Spinal cord (tissue), 10 donors: Measurements from ENCODE around the gene LAMC1. TPM values are rescaled to one million over a fixed set of nuclear protein-coding genes. Genes with fewer than 3 reads are reported as not detected.

Experiments used
- DNase-seq, 6 donors: peaks; one replicate each; pipeline versions ENCODE4 v3.0.0 to v3.0.0-alpha.2; 2013 to 2015; ENCODE audit warnings: low spot score in 6 of 6, low read depth in 4 of 6
- H3K27ac ChIP-seq: one replicate; pipeline ENCODE4 v1.5.1; 2013; ENCODE audit warnings: low read depth, low read length, control low read depth
- H3K27me3 ChIP-seq: one replicate; pipeline ENCODE4 v1.6.1; 2013; ENCODE audit warnings: low read length; ENCODE audit not compliant: control insufficient read depth, insufficient read depth
- H3K36me3 ChIP-seq: one replicate; pipeline ENCODE4 v1.6.1; 2013; ENCODE audit warnings: low read length; ENCODE audit not compliant: control insufficient read depth, insufficient read depth
- H3K4me1 ChIP-seq: one replicate; pipeline ENCODE4 v1.6.1; 2013; ENCODE audit warnings: low read length; ENCODE audit not compliant: control insufficient read depth, insufficient read depth
- H3K4me3 ChIP-seq: one replicate; pipeline ENCODE4 v1.5.1; 2013; ENCODE audit warnings: low read depth, low read length, control low read depth
- H3K9me3 ChIP-seq: one replicate; pipeline ENCODE4 v1.6.1; 2013; ENCODE audit warnings: low read length; ENCODE audit not compliant: control insufficient read depth, insufficient read depth
- WGBS: methylation state at CpG from one replicate; pipeline ENCODE4 v1.1.5; 2013; ENCODE audit warnings: missing lambda C conversion rate; ENCODE audit not compliant: insufficient coverage; 5-methylcytosine and 5-hydroxymethylcytosine counted together
- polyA plus RNA-seq, 2 donors: library from polyadenylated mRNA; unstranded; fragments of 120-200 nt; gene quantifications; one replicate each; pipeline ENCODE4 v1.2.1, GENCODE V29; 2013; ENCODE audit not compliant: insufficient read length in 2 of 2
- total RNA-seq, 2 donors: library from RNA; depleted of rRNA in 1 of 2; stranded (reverse); fragments of 120-200 nt in 1 of 2; fragments of >200 nt in 1 of 2; gene quantifications; one replicate each; pipeline versions ENCODE4 v1.2.3 to v1.2.4, GENCODE V29; 2013 to 2014
- donor health status: healthy.

LAMC1 gene
- total and polyA plus RNA-seq, 4 donors: 47.5 to 174 (median 120) TPM

GRCh38 chr1:183164963-183165362 is 141.7 kb downstream of the LAMC1 start:
- no peak overlapping the region for H3K4me3 ChIP-seq
- H3K4me1 ChIP-seq: no peaks in the 10 kb centered on the region
- no peaks in the 10 kb centered on the region for H3K36me3 ChIP-seq
- no peaks in the 10 kb centered on the region for H3K27me3 ChIP-seq
- no peak overlapping the region for H3K27ac ChIP-seq
- 100% methylated on average over 1 of the region's 4 CpGs for WGBS
- no peaks in the 10 kb centered on the region for H3K9me3 ChIP-seq
- DNase-seq: no peak

- 93% methylated on average over 2 of the region's 2 CpGs for WGBS
- DNase-seq: no peak
These were observed 142.2 kb downstream of the LAMC1 start for GRCh38 chr1:183165456-183165855.

DNA sequence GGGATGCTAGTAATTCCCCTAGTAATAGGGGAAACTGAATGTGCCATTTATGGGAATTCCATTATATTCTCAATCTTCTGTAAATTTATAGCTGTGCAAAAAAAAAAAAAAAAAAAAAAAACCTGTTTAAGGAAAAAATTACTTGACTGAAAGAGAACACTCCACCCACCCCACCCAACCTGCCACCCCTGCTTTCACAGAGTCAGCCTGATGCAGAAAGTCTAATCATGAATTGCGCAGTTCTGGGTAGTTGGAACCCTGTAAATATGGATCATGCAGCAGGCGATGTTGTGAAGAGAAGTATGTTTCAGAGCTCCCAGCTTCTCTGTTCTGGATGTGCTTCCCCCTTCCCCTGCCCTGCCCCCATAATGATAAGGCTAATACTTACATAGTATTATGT is 143.2 kb downstream of the LAMC1 start:
- Histone ChIP-seq H3K27ac (no peak overlapping the region), H3K36me3 (no peaks in the 10 kb centered on the region), H3K9me3 (no peaks in the 10 kb centered on the region), H3K4me3 (no peak overlapping the region), H3K4me1 (no peaks in the 10 kb centered on the region), H3K27me3 (no peaks in the 10 kb centered on the region)
- no CpG with 5 or more reads among the region's 2 CpGs for WGBS
- DNase-seq: no peak

More at GRCh38 chr1:183165456-183165855, 142.2 kb downstream of the LAMC1 start:
- Histone ChIP-seq H3K4me3 (no peak overlapping the region), H3K27me3 (no peaks in the 10 kb centered on the region), H3K36me3 (no peaks in the 10 kb centered on the region), H3K9me3 (no peaks in the 10 kb centered on the region), H3K27ac (no peak overlapping the region), H3K4me1 (no peaks in the 10 kb centered on the region)

DNA sequence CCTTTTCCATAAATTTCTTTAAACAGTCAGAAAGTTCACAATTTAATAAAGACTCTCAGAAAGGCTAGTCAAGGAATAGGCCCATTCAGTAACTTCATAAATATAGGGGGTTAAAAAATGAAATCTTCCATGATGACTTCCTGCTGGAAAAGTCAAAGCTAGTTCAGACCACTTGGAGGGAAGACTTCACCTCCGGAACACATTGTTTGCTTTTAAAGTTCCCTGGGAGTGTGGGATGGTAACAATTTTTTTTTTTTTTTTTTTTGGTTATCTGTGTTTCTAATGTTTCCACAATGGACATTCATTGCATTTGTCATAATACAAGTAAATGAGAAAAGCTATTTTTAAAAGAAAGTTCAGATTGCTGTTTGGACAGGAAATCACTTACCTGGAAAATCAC is 144.5 kb downstream of the LAMC1 start:
- no peak for DNase-seq
- H3K9me3 ChIP-seq: no peaks in the 10 kb centered on the region
- no peaks in the 10 kb centered on the region for H3K4me1 ChIP-seq
- H3K27ac ChIP-seq: no peak overlapping the region
- WGBS: no CpG with 5 or more reads among the region's 1 CpG
- H3K27me3 ChIP-seq: no peaks in the 10 kb centered on the region
- no peak overlapping the region for H3K4me3 ChIP-seq
- H3K36me3 ChIP-seq: no peaks in the 10 kb centered on the region

- H3K27me3 ChIP-seq: no peaks in the 10 kb centered on the region
- H3K4me3 ChIP-seq: no peak overlapping the region
- H3K36me3 ChIP-seq: no peaks in the 10 kb centered on the region
- H3K27ac ChIP-seq: no peak overlapping the region
- 83% methylated on average over 2 of the region's 3 CpGs for WGBS
- DNase-seq: no peak
- H3K4me1 ChIP-seq: no peaks in the 10 kb centered on the region
- H3K9me3 ChIP-seq: no peaks in the 10 kb centered on the region
These were observed 145.1 kb downstream of the LAMC1 start for GRCh38 chr1:183168308-183168707.

DNA sequence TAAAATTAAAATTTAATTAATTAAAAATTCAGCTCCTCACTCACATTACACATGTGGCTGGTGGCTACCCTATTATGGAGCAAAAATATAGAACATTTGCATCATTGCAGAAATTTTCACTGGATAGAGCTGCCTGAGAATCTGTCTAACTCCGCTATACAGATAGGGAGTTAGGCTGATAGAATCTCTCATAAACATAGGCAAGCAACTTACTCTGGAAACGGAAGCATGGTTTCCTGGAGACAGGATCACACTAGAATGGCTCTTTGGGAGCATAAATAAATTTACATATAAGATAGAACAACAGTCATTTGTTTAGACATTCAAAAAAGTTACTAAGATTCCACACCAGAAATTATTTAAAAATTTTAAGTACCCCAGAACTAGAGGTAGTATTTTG is 150.6 kb downstream of the LAMC1 start:
- WGBS: no CpG with 5 or more reads among the region's 2 CpGs
- no peak overlapping the region for H3K27ac ChIP-seq
- no peak for DNase-seq
- no peaks in the 10 kb centered on the region for H3K9me3 ChIP-seq
- no peaks in the 10 kb centered on the region for H3K4me1 ChIP-seq
- H3K36me3 ChIP-seq: no peaks in the 10 kb centered on the region
- H3K4me3 ChIP-seq: no peak overlapping the region
- H3K27me3 ChIP-seq: no peaks in the 10 kb centered on the region

DNA sequence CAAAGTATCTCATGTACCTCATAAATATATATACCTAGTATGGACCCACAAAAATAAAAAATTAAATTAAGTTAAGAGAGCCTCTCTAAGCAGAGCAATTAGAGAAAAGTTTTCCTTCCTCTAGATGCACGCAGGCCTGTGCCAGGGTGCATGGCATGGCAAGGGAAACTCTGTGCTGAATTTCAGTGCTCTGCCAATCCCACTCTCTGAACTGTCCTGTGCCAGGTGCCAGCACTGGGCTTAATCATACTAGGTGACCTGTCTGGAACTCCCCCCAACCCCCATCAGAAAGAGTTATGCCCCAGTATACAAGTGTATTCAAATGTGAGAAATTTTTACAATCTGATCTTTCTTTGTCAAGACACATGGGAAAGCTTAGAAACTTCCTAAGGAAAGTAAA is 152.4 kb downstream of the LAMC1 start:
- 67% methylated on average over 1 of the region's 1 CpG for WGBS
- Histone ChIP-seq H3K27me3 (no peaks in the 10 kb centered on the region), H3K36me3 (no peaks in the 10 kb centered on the region), H3K9me3 (no peaks in the 10 kb centered on the region), H3K4me3 (no peak overlapping the region), H3K4me1 (no peaks in the 10 kb centered on the region), H3K27ac (no peak overlapping the region)
- DNase-seq: no peak

- H3K4me1 ChIP-seq: no peaks in the 10 kb centered on the region
- H3K27ac ChIP-seq: no peak overlapping the region
- no peaks in the 10 kb centered on the region for H3K36me3 ChIP-seq
- DNase-seq: no peak
- WGBS: no CpG with 5 or more reads among the region's 7 CpGs
- H3K4me3 ChIP-seq: no peak overlapping the region
- H3K9me3 ChIP-seq: no peaks in the 10 kb centered on the region
- no peaks in the 10 kb centered on the region for H3K27me3 ChIP-seq
These were observed 155.3 kb downstream of the LAMC1 start for GRCh38 chr1:183178545-183178944.

- Histone ChIP-seq H3K27ac (no peak overlapping the region), H3K36me3 (no peaks in the 10 kb centered on the region), H3K4me3 (no peak overlapping the region), H3K9me3 (no peaks in the 10 kb centered on the region), H3K27me3 (no peaks in the 10 kb centered on the region), H3K4me1 (no peaks in the 10 kb centered on the region)
- DNase-seq: no peak
- WGBS: 100% methylated on average over 1 of the region's 2 CpGs
These were observed 155.8 kb downstream of the LAMC1 start for GRCh38 chr1:183179033-183179432.

- Histone ChIP-seq H3K27ac (no peak overlapping the region), H3K9me3 (no peaks in the 10 kb centered on the region), H3K36me3 (no peaks in the 10 kb centered on the region), H3K4me1 (no peaks in the 10 kb centered on the region), H3K27me3 (peaks cover 2% of the 10 kb centered on the region), H3K4me3 (no peak overlapping the region)
- DNase-seq: peak in 3 of 6 donors; percentile 6 to 90 (median 73)
- WGBS: 33% methylated on average over 2 of the region's 3 CpGs
These were observed 157.0 kb downstream of the LAMC1 start for GRCh38 chr1:183180218-183180617.
